Calu3 (cell line): ENCODE results near the gene ZNF417. TPM values are rescaled to one million over a fixed set of nuclear protein-coding genes. Genes with fewer than 3 reads are reported as not detected.
"Not testable (repeated sequence)": the region's sequence is repeated elsewhere in the genome, so short reads cannot be mapped to it uniquely, and the experiment has no call there.

Experiments
- BruUV-seq: library from RNA; stranded (reverse); fragments of 400-500 nt; replicated peaks from 2 replicates; lab custom pipeline; 2021; lab: Mats Ljungman, UMichigan
- CTCF ChIA-PET: fragments of 300-600 bp; sonication (Branson Sonifier 250); formaldehyde crosslinking; loops from one replicate; lab custom pipeline; 2022; ENCODE audit warnings: antibody characterized with exemption; lab: Charles Lee
- DNase-seq: peaks from one replicate; pipeline ENCODE4 v3.0.0; 2022
- H3K27ac Mint-ChIP-seq: one replicate; pipeline ENCODE4 v1.8.0; 2022; ENCODE audit warnings: mixed read lengths; ENCODE audit not compliant: unreplicated experiment
- H3K27me3 Mint-ChIP-seq: one replicate; pipeline ENCODE4 v1.8.0; 2022; ENCODE audit warnings: mixed read lengths; ENCODE audit not compliant: unreplicated experiment
- H3K36me3 Mint-ChIP-seq: one replicate; pipeline ENCODE4 v1.8.0; 2022; ENCODE audit warnings: mild to moderate bottlenecking, moderate library complexity, mixed read lengths; ENCODE audit not compliant: insufficient read depth, unreplicated experiment
- H3K4me1 Mint-ChIP-seq: one replicate; pipeline ENCODE4 v1.8.0; 2022; ENCODE audit warnings: mild to moderate bottlenecking, low read depth, mixed read lengths; ENCODE audit not compliant: unreplicated experiment
- H3K4me3 Mint-ChIP-seq: one replicate; pipeline ENCODE4 v1.8.0; 2022; ENCODE audit warnings: mild to moderate bottlenecking, low read depth, moderate library complexity, mixed read lengths; ENCODE audit not compliant: unreplicated experiment
- H3K9me3 Mint-ChIP-seq: one replicate; pipeline ENCODE4 v1.8.0; 2022; ENCODE audit warnings: low read depth, mixed read lengths; ENCODE audit not compliant: unreplicated experiment
- intact Hi-C: fragments of 100-400 bp; cut with micrococcal nuclease; formaldehyde crosslinking; loops from one replicate; pipeline ENCODE4 v1.10.0; 2022; ENCODE audit not compliant: unreplicated experiment
- total RNA-seq: library from RNA; stranded (reverse); gene quantifications from 2 replicates; pipeline ENCODE4 v1.2.3, GENCODE V29; 2022
- TF ChIP-seq, protein P1 (sequence below): fragments of 200-600 bp; IDR thresholded peaks from one replicate; pipeline ENCODE4 v1.8.0; 2022; ENCODE audit warnings: antibody characterized with exemption; ENCODE audit not compliant: unreplicated experiment

ZNF417 gene
- total RNA-seq, 1 experiment from 2014 or later, result 17.2 TPM

DNA sequence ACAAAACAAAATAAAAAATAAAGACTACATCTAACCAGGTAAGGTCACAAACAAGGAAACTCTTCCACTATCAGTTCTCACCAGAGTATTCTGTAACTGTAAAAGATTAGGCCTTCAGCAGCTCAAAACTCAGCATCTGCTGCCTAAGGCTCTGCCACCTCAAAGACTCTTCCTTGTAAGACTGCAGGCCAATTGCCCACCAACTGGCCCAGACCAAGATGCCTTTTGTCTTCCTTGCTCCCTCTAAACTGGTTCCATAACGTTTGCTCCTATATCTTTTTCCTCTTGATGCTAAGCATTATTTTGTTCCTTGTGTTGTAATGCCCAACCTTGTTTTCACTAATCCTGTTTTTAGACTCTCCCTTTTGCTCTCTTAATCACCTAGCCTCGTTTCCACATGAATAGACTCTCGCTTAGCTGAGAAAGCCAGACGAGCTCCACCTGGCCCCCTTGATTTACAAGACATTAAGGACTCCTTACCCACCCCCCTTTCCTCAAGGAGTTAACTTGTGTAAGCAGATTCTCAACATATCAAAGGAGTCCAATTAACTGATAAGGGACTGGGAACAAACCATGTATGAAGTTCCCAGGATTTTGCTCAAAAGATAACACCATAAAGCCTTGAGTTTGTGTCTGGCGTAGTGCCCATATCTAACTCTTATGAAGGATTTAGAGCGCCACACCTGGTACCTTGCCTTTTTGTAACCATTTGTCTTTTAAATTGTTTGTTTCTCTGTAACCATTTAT lies 29.0 kb downstream of the ZNF417 start:
- CTCF ChIA-PET, result no interaction called here
- no TSS peak for BruUV-seq
- Mint-ChIP-seq H3K9me3 (peaks cover 22% of the 10 kb centered on the region), H3K4me1 (no peaks in the 10 kb centered on the region), H3K27ac (no peak overlapping the region), H3K27me3 (no peaks in the 10 kb centered on the region), H3K36me3 (no peaks in the 10 kb centered on the region), H3K4me3 (no peak overlapping the region)
- intact Hi-C loops, result no loop called here
- no peak for DNase-seq
- TF ChIP-seq, protein P1, sequence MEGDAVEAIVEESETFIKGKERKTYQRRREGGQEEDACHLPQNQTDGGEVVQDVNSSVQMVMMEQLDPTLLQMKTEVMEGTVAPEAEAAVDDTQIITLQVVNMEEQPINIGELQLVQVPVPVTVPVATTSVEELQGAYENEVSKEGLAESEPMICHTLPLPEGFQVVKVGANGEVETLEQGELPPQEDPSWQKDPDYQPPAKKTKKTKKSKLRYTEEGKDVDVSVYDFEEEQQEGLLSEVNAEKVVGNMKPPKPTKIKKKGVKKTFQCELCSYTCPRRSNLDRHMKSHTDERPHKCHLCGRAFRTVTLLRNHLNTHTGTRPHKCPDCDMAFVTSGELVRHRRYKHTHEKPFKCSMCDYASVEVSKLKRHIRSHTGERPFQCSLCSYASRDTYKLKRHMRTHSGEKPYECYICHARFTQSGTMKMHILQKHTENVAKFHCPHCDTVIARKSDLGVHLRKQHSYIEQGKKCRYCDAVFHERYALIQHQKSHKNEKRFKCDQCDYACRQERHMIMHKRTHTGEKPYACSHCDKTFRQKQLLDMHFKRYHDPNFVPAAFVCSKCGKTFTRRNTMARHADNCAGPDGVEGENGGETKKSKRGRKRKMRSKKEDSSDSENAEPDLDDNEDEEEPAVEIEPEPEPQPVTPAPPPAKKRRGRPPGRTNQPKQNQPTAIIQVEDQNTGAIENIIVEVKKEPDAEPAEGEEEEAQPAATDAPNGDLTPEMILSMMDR, result no peak

DNA sequence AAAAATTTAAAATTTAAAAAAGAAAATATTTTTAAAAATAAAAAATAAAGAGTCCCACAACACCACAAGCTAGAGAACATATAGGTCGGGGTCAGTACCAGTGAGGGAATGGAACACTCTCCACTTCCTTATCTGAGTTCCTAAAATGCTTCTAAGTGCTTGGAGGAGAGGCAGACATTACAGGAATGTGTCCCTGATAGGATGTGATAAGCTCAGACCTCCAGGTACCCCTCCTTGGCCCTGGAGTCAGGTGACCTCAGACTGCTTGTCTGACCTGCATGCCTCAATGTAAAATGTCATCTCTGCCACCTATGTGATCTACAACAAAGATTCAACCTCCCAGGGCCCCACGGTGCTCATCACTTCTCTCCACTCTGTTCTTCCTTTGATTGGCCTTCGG lies 30.3 kb downstream of the ZNF417 start:
- Mint-ChIP-seq H3K4me3 (no peak overlapping the region), H3K9me3 (peaks cover 19% of the 10 kb centered on the region), H3K4me1 (no peaks in the 10 kb centered on the region), H3K27me3 (no peaks in the 10 kb centered on the region), H3K27ac (no peak overlapping the region), H3K36me3 (no peaks in the 10 kb centered on the region)
- TF ChIP-seq, protein P1, result no peak
- no peak for DNase-seq
- intact Hi-C loops, result no loop called here
- no TSS peak for BruUV-seq
- CTCF ChIA-PET, result no interaction called here

DNA sequence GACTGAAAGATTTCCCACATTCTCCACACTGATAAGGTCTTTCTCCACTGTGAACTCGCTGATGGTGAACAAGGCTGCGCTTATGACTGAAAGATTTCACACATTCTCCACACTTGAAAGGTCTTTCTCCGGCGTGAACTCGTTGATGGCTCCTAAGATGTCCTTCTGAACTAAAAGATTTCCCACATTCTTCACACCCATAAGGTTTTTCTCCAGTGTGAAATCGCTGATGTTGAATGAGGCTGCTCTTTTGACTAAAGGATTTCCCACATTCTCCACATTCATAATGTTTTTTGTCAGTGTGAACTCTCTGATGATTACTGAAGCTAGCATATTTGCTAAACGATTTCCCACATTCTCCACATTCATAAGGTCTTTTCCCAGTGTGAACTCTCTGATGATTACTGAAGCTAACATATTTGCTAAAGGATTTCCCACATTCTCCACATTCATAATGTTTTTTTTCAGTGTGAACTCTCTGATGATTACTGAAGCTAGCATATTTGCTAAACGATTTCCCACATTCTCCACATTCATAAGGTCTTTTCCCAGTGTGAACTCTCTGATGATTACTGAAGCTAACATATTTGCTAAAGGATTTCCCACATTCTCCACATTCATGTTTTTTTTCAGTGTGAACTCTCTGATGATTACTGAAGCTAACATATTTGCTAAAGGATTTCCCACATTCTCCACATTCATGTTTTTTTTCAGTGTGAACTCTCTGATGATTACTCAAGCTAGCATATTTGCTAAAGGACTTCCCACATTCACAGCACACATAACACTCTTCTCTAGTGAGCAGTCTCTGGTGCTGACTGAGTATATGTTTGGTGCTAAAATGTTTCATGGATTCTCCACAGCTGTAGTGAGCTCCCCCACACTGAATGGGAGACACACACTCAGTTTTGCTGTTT lies 42.3 kb downstream of the ZNF417 start:
- intact Hi-C loops, DNase-seq, H3K27me3 Mint-ChIP-seq, H3K4me3 Mint-ChIP-seq, H3K4me1 Mint-ChIP-seq, H3K27ac Mint-ChIP-seq, BruUV-seq: not testable (repeated sequence)
- Mint-ChIP-seq H3K9me3 (peaks cover 13% of the 10 kb centered on the region), H3K36me3 (peaks cover 43% of the 10 kb centered on the region)
- CTCF ChIA-PET, result interaction anchor here (0.7 kb wide), 1 partner anchor 210 kb away, joined by 4 read pairs; no protein-coding TSS in a partner anchor

DNA sequence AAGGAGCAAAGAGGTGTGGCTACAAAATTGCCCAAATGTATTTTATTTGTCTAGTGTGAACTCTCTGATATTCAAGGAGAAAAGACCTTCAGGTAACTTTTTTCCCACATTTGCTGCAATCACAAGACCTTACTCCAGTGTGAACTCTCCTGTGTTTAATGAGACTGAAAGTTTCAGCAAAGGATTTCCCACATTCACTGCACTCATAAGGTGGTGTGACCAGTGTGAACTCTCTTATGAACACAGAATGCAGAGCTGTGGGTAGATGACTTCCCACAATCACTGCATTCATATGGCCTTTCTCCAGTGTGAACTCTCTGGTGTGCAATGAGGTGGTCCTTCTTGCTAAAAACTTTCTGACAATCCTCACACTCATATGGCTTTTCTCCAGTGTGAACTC lies 43.9 kb downstream of the ZNF417 start:
- no peaks in the 10 kb centered on the region for H3K4me1 Mint-ChIP-seq
- no peak for DNase-seq
- H3K4me3 Mint-ChIP-seq, result no peak overlapping the region
- intact Hi-C loops, result no loop called here
- peak overlapping the region; percentile 36 for H3K27ac Mint-ChIP-seq
- TF ChIP-seq, protein P1, result no peak
- peaks cover 11% of the 10 kb centered on the region for H3K9me3 Mint-ChIP-seq
- H3K36me3 Mint-ChIP-seq, result peaks cover 60% of the 10 kb centered on the region
- BruUV-seq, result no TSS peak
- no peaks in the 10 kb centered on the region for H3K27me3 Mint-ChIP-seq
- CTCF ChIA-PET, result no interaction called here
